ENCODE measurements around the gene PRSS2. TPM values are rescaled to one million over a fixed set of nuclear protein-coding genes. Genes with fewer than 3 reads are reported as not detected.
A peak's percentile ranks its signal among the peaks of the same experiment; 100 is the strongest.

The PRSS2 gene
- total and polyA plus RNA-seq, 12 donors = 0.93 to 8.2 (median 6.3) TPM; not detected in 4

- no peaks in the 10 kb centered on the region for H3K9me3 ChIP-seq
- H3K27ac ChIP-seq = peak overlapping the region in 1 of 10 donors; percentile 59
- peaks cover 8 to 20% (median 16%) of the 10 kb centered on the region in 9 donors for H3K4me1 ChIP-seq
- no peak for ATAC-seq
- peaks cover 16 to 74% (median 54%) of the 10 kb centered on the region in 7 donors for H3K27me3 ChIP-seq
- no peak for TF ChIP-seq CTCF (IDR thresholded peaks at IDR 0.05)
- intact Hi-C loops (cut with DNase I) = no loop called here
- no peak for DNase-seq
- no peaks in the 10 kb centered on the region for H3K36me3 ChIP-seq
- WGBS, 2 donors = 67 to 74% methylated on average over 5 of the region's 5 CpGs
- no peak overlapping the region for H3K4me3 ChIP-seq
These were observed 22.4 kb downstream of the PRSS2 start for GRCh38 chr7:142793156-142793555.

- intact Hi-C loops (cut with DNase I) = no loop called here
- no peaks in the 10 kb centered on the region for H3K36me3 ChIP-seq
- no peak for DNase-seq
- ATAC-seq = no peak
- peak overlapping the region in 1 of 10 donors; percentile 53 for H3K4me3 ChIP-seq
- H3K4me1 ChIP-seq = peaks cover 8 to 20% (median 16%) of the 10 kb centered on the region in 9 donors
- peak overlapping the region in 1 of 10 donors; percentile 91 for H3K27ac ChIP-seq
- peaks cover 20 to 83% (median 73%) of the 10 kb centered on the region in 7 donors for H3K27me3 ChIP-seq
- no peaks in the 10 kb centered on the region for H3K9me3 ChIP-seq
- no peak for TF ChIP-seq CTCF (IDR thresholded peaks at IDR 0.05)
- WGBS, 2 donors = 36 to 45% methylated on average over 5 of the region's 5 CpGs
These were observed 24.6 kb downstream of the PRSS2 start for GRCh38 chr7:142795339-142795863.

GRCh38 chr7:142796001-142796500 is 25.3 kb downstream of the PRSS2 start:
- intact Hi-C loops (cut with DNase I) = no loop called here
- DNase-seq (no peak), ATAC-seq (no peak)
- Histone ChIP-seq H3K4me3 (peak overlapping the region in 4 of 10 donors; percentile 39 to 53 (median 46)), H3K9me3 (no peaks in the 10 kb centered on the region), H3K27me3 (peaks cover 20 to 85% (median 72%) of the 10 kb centered on the region in 7 donors), H3K4me1 (peaks cover 8 to 20% (median 16%) of the 10 kb centered on the region in 9 donors), H3K36me3 (no peaks in the 10 kb centered on the region), H3K27ac (peak overlapping the region in 1 of 10 donors; percentile 91)
- no peak for TF ChIP-seq CTCF (IDR thresholded peaks at IDR 0.05)
- 27 to 30% methylated on average over 9 of the region's 9 CpGs for WGBS, 2 donors

GRCh38 chr7:142796501-142797390 is 26.0 kb downstream of the PRSS2 start:
- H3K27me3 ChIP-seq = peaks cover 20 to 86% (median 76%) of the 10 kb centered on the region in 7 donors
- intact Hi-C loops (cut with DNase I) = no loop called here
- DNase-seq (no peak), ATAC-seq (peak in 5 of 8 donors; percentile 10 to 40 (median 18))
- H3K36me3 ChIP-seq = no peaks in the 10 kb centered on the region
- H3K4me3 ChIP-seq = peak overlapping the region; percentile 2 to 53 (median 42)
- no peak for TF ChIP-seq CTCF (IDR thresholded peaks at IDR 0.05)
- 3% methylated on average over 71 to 74 of the region's 74 CpGs for WGBS, 2 donors
- peaks cover 8 to 20% (median 16%) of the 10 kb centered on the region in 9 donors for H3K4me1 ChIP-seq
- H3K27ac ChIP-seq = peak overlapping the region in 2 of 10 donors; percentile 22 to 91
- no peaks in the 10 kb centered on the region for H3K9me3 ChIP-seq
